HFFc6 (cell line): ENCODE measurements around the gene ROBO1. TPM values are rescaled to one million over a fixed set of nuclear protein-coding genes. Genes with fewer than 3 reads are reported as not detected.

ENCODE experiments used
- DNase-seq: peaks from one replicate; pipeline ENCODE4 v3.0.0-alpha.2; 2018
- H3K27ac Mint-ChIP-seq: 2 replicates; pipeline ENCODE4 v1.8.0; 2020; ENCODE audit warnings: mild to moderate bottlenecking, mixed read lengths
- H3K27me3 Mint-ChIP-seq: 2 replicates; pipeline ENCODE4 v1.8.0; 2021; ENCODE audit warnings: mild to moderate bottlenecking, moderate library complexity, mixed read lengths; ENCODE audit not compliant: insufficient read depth
- H3K36me3 Mint-ChIP-seq: 2 replicates; pipeline ENCODE4 v1.8.0; 2021; ENCODE audit warnings: low read depth, mixed read lengths
- H3K4me1 Mint-ChIP-seq: 2 replicates; pipeline ENCODE4 v1.8.0; 2020; ENCODE audit warnings: low read depth, mixed read lengths
- H3K4me3 Mint-ChIP-seq: 2 replicates; pipeline ENCODE4 v1.8.0; 2020; ENCODE audit warnings: mild to moderate bottlenecking, moderate library complexity, mixed read lengths
- H3K9me3 Mint-ChIP-seq: 2 replicates; pipeline ENCODE4 v1.8.0; 2020; ENCODE audit warnings: mild to moderate bottlenecking, mixed read lengths
- microRNA-seq: library from miRNA; unstranded; fragments of <30 nt; microRNA quantifications from one replicate; pipeline ENCODE4, GENCODE V29; 2019
- total RNA-seq, 6 experiments: library from RNA; stranded (reverse); fragmentation: NEBNext Ultra II Directional; extraction: Animal tissue kit (Norgen Biotek cat#: 25700); gene quantifications; 2 replicates in 1 of 6; 3 replicates in 5 of 6; pipeline ENCODE4 v1.2.3, GENCODE V29; 2021
- TF ChIP-seq, protein P1 (sequence below): fragments of 200-600 bp; sonication (generic); IDR thresholded peaks from 2 replicates; pipeline ENCODE4 v1.5.0; 2021; ENCODE audit warnings: antibody characterized with exemption, mild to moderate bottlenecking

Gene ROBO1
- total RNA-seq, 6 experiments from 2014 or later, result 38.7 to 51.3 (median 41.7) TPM

DNA sequence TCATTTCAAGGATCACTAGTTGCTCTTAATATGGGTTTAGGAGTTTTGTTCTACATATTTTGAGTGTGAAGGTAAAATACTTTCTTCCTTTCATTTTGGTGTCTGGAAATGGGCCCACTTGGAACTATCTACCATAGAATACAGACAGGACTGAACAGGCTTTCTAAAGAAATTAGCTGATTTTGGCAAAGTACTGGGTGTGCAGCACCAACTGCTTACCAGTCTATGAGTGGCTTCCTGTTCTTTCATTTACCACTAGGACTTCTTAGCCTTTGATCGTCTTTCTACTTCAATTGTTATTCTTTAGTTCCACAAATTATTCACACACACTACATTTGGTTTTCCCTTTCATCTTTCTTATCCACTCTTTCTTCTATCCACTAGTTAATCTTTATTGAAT is 1196.3 kb downstream of the ROBO1 start:
- no peak overlapping the region for H3K27ac Mint-ChIP-seq
- H3K27me3 Mint-ChIP-seq, result peaks cover 2% of the 10 kb centered on the region
- TF ChIP-seq, protein P1, sequence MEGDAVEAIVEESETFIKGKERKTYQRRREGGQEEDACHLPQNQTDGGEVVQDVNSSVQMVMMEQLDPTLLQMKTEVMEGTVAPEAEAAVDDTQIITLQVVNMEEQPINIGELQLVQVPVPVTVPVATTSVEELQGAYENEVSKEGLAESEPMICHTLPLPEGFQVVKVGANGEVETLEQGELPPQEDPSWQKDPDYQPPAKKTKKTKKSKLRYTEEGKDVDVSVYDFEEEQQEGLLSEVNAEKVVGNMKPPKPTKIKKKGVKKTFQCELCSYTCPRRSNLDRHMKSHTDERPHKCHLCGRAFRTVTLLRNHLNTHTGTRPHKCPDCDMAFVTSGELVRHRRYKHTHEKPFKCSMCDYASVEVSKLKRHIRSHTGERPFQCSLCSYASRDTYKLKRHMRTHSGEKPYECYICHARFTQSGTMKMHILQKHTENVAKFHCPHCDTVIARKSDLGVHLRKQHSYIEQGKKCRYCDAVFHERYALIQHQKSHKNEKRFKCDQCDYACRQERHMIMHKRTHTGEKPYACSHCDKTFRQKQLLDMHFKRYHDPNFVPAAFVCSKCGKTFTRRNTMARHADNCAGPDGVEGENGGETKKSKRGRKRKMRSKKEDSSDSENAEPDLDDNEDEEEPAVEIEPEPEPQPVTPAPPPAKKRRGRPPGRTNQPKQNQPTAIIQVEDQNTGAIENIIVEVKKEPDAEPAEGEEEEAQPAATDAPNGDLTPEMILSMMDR, result no peak

DNA sequence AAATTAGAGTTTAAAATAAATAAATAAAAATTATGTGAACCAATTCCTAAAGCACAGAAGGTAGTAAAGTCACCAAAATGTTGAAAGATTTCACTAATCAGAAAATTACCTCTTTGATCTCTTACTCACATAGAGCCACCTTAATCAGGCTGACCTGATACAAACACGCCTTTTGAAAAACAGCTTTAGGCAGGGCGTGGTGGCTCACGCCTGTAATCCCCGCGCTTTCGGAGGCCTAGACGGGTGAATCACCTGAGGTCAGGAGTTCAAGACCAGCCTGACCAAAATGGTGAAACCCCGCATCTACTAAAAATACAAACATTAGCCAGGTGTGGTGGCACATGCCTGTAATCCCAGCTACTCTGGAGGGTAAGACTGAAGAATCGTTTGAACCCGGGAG is 1197.3 kb downstream of the ROBO1 start:
- Mint-ChIP-seq H3K36me3 (no peaks in the 10 kb centered on the region), H3K4me3 (no peak overlapping the region), H3K27ac (no peak overlapping the region), H3K4me1 (no peaks in the 10 kb centered on the region), H3K9me3 (no peaks in the 10 kb centered on the region), H3K27me3 (peaks cover 2% of the 10 kb centered on the region)
- TF ChIP-seq, protein P1, result no peak
- DNase-seq, result no peak

More for the DNA sequence above, 1196.3 kb downstream of the ROBO1 start:
- no peak for DNase-seq
- H3K4me3 Mint-ChIP-seq, result no peak overlapping the region
- H3K36me3 Mint-ChIP-seq, result no peaks in the 10 kb centered on the region
- H3K9me3 Mint-ChIP-seq, result no peaks in the 10 kb centered on the region
- H3K4me1 Mint-ChIP-seq, result no peaks in the 10 kb centered on the region

DNA sequence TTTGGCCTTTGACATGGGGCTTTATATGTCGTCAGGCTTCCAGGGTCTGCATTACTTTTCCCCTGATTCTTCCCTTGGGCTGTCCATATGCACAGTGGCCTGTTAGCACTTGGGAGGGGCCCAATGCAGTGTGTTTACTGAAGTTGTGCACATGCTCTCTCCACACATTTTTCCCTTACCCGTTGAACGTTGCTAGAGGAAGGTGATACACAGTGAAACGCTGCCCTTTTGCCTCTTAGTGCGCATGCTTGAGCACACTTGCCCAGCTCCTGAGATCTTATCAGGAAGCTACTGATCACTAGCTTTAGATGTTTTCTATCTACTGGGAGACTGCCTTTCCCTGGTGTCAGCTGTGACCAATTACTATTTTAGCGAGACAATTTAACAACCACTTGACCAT is 1198.0 kb downstream of the ROBO1 start:
- Mint-ChIP-seq H3K9me3 (no peaks in the 10 kb centered on the region), H3K36me3 (no peaks in the 10 kb centered on the region), H3K27me3 (peaks cover 2% of the 10 kb centered on the region), H3K4me1 (no peaks in the 10 kb centered on the region), H3K27ac (no peak overlapping the region), H3K4me3 (no peak overlapping the region)
- TF ChIP-seq, protein P1, result no peak
- DNase-seq, result no peak

DNA sequence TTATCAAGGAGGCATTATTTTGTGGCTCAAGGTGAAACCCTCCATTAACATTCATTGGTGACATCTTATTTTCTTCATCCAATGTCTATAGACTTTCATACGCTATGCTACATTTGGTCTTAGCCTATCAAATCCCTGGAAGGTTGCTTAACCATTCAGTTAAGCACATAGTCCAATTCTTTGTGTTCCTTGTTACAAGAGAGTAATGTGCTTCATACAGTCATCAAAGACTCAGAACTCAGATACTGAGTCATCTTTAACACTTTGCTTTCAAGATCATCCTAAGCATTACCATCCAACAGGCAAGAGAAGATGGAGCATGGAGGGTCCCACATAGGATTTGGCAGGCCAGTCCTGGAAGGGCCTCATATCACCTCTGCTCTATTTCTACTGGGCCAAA is 1202.1 kb downstream of the ROBO1 start:
- Mint-ChIP-seq H3K9me3 (no peaks in the 10 kb centered on the region), H3K4me3 (no peak overlapping the region)

DNA sequence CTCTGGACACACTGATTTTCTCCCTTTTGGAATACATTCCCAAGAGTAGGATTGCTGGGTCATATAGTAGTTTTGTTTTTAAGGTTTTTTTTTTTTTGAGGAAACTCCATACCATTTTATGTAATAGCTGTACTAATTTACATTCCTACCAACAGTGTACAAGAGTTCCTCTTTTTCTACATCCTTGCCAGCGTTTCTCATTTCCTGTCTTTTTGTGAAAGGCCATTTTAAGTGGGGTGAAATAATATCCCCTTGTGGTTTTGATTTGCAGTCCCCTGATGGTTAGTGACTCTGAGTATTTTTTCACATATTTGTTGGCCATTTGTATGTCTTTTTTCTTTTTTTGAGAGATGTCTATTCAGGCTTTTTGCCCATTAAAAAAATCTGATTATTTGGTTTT is 1205.5 kb downstream of the ROBO1 start:
- no peaks in the 10 kb centered on the region for H3K9me3 Mint-ChIP-seq
- DNase-seq, result no peak
- no peaks in the 10 kb centered on the region for H3K4me1 Mint-ChIP-seq
- no peaks in the 10 kb centered on the region for H3K36me3 Mint-ChIP-seq
- no peak overlapping the region for H3K4me3 Mint-ChIP-seq
- H3K27me3 Mint-ChIP-seq, result peaks cover 2% of the 10 kb centered on the region; the same call in 1 of the 2 replicates
- no peak overlapping the region for H3K27ac Mint-ChIP-seq
- TF ChIP-seq, protein P1, result no peak

More for the DNA sequence above, 1202.1 kb downstream of the ROBO1 start:
- no peak overlapping the region for H3K27ac Mint-ChIP-seq
- DNase-seq, result no peak
- H3K4me1 Mint-ChIP-seq, result no peaks in the 10 kb centered on the region
- H3K36me3 Mint-ChIP-seq, result no peaks in the 10 kb centered on the region
- peaks cover 2% of the 10 kb centered on the region for H3K27me3 Mint-ChIP-seq
- TF ChIP-seq, protein P1, result no peak

Small RNAs within 50 kb of the gene (microRNA-seq; reads per million reads assigned to microRNA genes)
- not detected for gene MIR3923
